Fibroblast of the aortic adventitia (primary cell): ENCODE data around the gene DCDC2C. TPM values are rescaled to one million over a fixed set of nuclear protein-coding genes. Genes with fewer than 3 reads are reported as not detected.

Experiments used
- DNase-seq: peaks from one replicate; pipeline ENCODE4 v3.0.0-alpha.2; 2010; ENCODE audit warnings: low read depth
- H3K4me3 ChIP-seq: 2 replicates; pipeline ENCODE4 v1.5.1; 2011; ENCODE audit warnings: low read depth, mild to moderate bottlenecking, control low read depth, low read length, moderate library complexity
- CTCF ChIP-seq: IDR thresholded peaks from 2 replicates; pipeline ENCODE4 v1.5.1; 2011; ENCODE audit warnings: mild to moderate bottlenecking, low read length, control low read depth, inconsistent platforms; ENCODE audit not compliant: insufficient read depth
- total RNA-seq: library from RNA; depleted of rRNA; stranded (reverse); fragments of >200 nt; gene quantifications from 2 replicates; pipeline ENCODE4 v1.2.3, GENCODE V29; 2012; ENCODE audit warnings: low replicate concordance

The DCDC2C gene
- total RNA-seq, 1 donor, result not detected

GRCh38 chr2:3665886-3666612, 37.3 kb upstream of the DCDC2C start:
- DNase-seq, result no peak
- TF ChIP-seq CTCF, result no peak
- H3K4me3 ChIP-seq, result no peak overlapping the region

- H3K4me3 ChIP-seq, result no peak overlapping the region
- TF ChIP-seq CTCF, result no peak
- no peak for DNase-seq
Observed at GRCh38 chr2:3666613-3666975, 36.8 kb upstream of the DCDC2C start.

DNA sequence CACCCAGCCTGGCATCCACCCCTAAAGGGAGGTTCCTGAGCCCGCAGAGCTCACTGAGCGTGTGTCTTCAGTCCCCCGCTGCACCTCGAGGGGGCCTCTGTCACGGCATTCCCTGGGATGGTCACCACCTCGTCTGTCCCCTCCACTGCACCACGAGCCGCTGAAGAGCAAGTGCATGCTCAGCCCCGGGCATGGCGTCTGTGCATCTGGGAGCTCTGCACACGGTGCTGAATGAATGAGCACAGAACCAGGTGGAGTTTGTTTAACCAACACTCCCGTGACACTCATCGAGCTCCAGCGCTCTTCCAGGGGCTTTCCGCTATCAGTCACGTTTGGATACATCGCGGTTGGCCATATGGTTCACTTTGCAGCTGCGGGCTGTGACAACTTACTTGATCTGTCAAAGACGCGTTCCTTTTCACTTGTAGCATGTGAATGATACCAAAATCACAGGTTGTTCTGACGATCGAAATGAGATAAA, 36.2 kb upstream of the DCDC2C start:
- no peak overlapping the region for H3K4me3 ChIP-seq
- no peak for DNase-seq
- TF ChIP-seq CTCF, result no peak

DNA sequence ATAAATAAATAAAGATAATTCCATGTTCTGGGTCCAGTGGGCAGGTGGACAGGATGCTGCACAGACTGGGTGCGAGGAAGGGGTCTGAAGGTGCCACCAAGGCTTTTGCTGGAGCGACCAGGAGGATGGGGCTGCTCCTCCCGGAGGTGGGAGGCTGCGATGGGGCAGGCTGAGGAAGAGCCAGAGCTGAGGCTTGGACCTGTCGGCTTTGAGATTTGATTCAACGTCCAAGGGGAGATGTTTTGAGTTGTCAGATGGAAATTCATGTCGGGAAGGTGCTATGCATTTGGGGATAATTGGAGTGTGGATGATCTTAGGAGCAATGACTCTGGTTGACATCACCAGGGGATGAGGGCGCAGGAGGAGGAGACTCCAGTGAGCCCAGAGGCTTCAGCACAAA, 33.7 kb upstream of the DCDC2C start:
- no peak for DNase-seq
- no peak overlapping the region for H3K4me3 ChIP-seq
- no peak for TF ChIP-seq CTCF

GRCh38 chr2:3670376-3670775, 33.0 kb upstream of the DCDC2C start:
- no peak for DNase-seq
- H3K4me3 ChIP-seq, result no peak overlapping the region
- TF ChIP-seq CTCF, result no peak

GRCh38 chr2:3670941-3671340, 32.4 kb upstream of the DCDC2C start:
- no peak for TF ChIP-seq CTCF
- no peak overlapping the region for H3K4me3 ChIP-seq
- DNase-seq, result no peak
